ENCODE results near the gene PRR7. TPM values are rescaled to one million over a fixed set of nuclear protein-coding genes. Genes with fewer than 3 reads are reported as not detected.
A peak's percentile ranks its signal among the peaks of the same experiment; 100 is the strongest.

The PRR7 gene
- total and polyA plus RNA-seq, 2 of the 13 experiments (the other 11 are each of a cell fraction or from before 2014, with no cell fraction given), result 4.8 to 5.0 TPM

- no peak for TF ChIP-seq NR0B2 (CRISPR knock-in tag; IDR thresholded peaks at IDR 0.05)
- peak; percentile 66 for TF ChIP-seq ZFX (CRISPR knock-in tag; IDR thresholded peaks at IDR 0.05; ENCODE audit: low read depth)
- TF ChIP-seq IRF2 (CRISPR knock-in tag; IDR thresholded peaks at IDR 0.05), result 0 out of 2 replicates have a peak, but pooled peaks have one; percentile 49
- peak; percentile 42; the same call in 1 of the 2 replicates for TF ChIP-seq ZBTB7B (CRISPR knock-in tag; IDR thresholded peaks at IDR 0.05)
- 0 out of 2 replicates have a peak, but pooled peaks have one; percentile 42 for TF ChIP-seq ZNF619 (CRISPR knock-in tag; IDR thresholded peaks at IDR 0.05)
- no peak for TF ChIP-seq ZFP62 (CRISPR knock-in tag; IDR thresholded peaks at IDR 0.05)
- TF ChIP-seq RARA (CRISPR knock-in tag; IDR thresholded peaks at IDR 0.05), result no peak
- peak; percentile 67; the same call in 1 of the 2 replicates for TF ChIP-seq ZNF740 (CRISPR knock-in tag; IDR thresholded peaks at IDR 0.05)
- 0 out of 2 replicates have a peak, but pooled peaks have one; percentile 8 for TF ChIP-seq RXRA (CRISPR knock-in tag; IDR thresholded peaks at IDR 0.05)
- TF ChIP-seq GMEB1 (CRISPR knock-in tag; IDR thresholded peaks at IDR 0.05; ENCODE audit: borderline replicate concordance), result no peak
- no peak for TF ChIP-seq ZNF891 (CRISPR knock-in tag; IDR thresholded peaks at IDR 0.05)
- TF ChIP-seq YEATS2 (CRISPR knock-in tag; IDR thresholded peaks at IDR 0.05; ENCODE audit: borderline replicate concordance), result peak; percentile 68; the same call in 1 of the 2 replicates
- TF ChIP-seq HOXA3 (CRISPR knock-in tag; IDR thresholded peaks at IDR 0.05), result peak; percentile 25; the same call in 1 of the 2 replicates
- no peak for TF ChIP-seq ZSCAN30 (CRISPR knock-in tag; IDR thresholded peaks at IDR 0.05)
- TF ChIP-seq ZBTB40 (IDR thresholded peaks at IDR 0.05), result no peak
- 0 out of 2 replicates have a peak, but pooled peaks have one; percentile 29 for TF ChIP-seq ZBTB40 (CRISPR knock-in tag; IDR thresholded peaks at IDR 0.05)
These were observed 54.3 kb downstream of the PRR7 start (continued) for GRCh38 chr5:177500685-177501522.

Measured in HepG2 (cell line).